Measurements from ENCODE around the gene SLC35A2.

The SLC35A2 gene

GRCh38 chrX:48902135-48902534 is 9.3 kb downstream of the SLC35A2 start:
- Histone ChIP-seq H3K27me3 (ENCODE audit: insufficient read depth, poor library complexity, severe bottlenecking) (no peaks in the 10 kb centered on the region), H3K27ac (replicated peaks) (no peak overlapping the region), H3K4me3 (replicated peaks; ENCODE audit: insufficient read depth, low read length) (no peak overlapping the region)
- no peak for DNase-seq (ENCODE audit: low read depth in 1 of 2, low spot score in 1 of 2)
- TF ChIP-seq POLR2AphosphoS5 (IDR thresholded peaks at IDR 0.05; ENCODE audit: low read depth) (no peak), GABPA (IDR thresholded peaks at IDR 0.05; ENCODE audit: low read depth) (no peak), REST (IDR thresholded peaks at IDR 0.05; ENCODE audit: insufficient replicate concordance, low read depth) (no peak), SPI1 (IDR thresholded peaks at IDR 0.05; ENCODE audit: borderline replicate concordance, low read depth) (no peak), CTCF (IDR thresholded peaks at IDR 0.05; ENCODE audit: insufficient read depth, low read length) (no peak)

GRCh38 chrX:48901069-48901468 is 10.4 kb downstream of the SLC35A2 start:
- Histone ChIP-seq H3K27me3 (ENCODE audit: insufficient read depth, poor library complexity, severe bottlenecking) (no peaks in the 10 kb centered on the region), H3K4me3 (replicated peaks; ENCODE audit: insufficient read depth, low read length) (no peak overlapping the region), H3K27ac (replicated peaks) (no peak overlapping the region)
- no peak for TF ChIP-seq POLR2AphosphoS5 (IDR thresholded peaks at IDR 0.05; ENCODE audit: low read depth)
- TF ChIP-seq REST (IDR thresholded peaks at IDR 0.05; ENCODE audit: insufficient replicate concordance, low read depth): no peak
- TF ChIP-seq SPI1 (IDR thresholded peaks at IDR 0.05; ENCODE audit: borderline replicate concordance, low read depth): no peak
- no peak for TF ChIP-seq GABPA (IDR thresholded peaks at IDR 0.05; ENCODE audit: low read depth)
- no peak for TF ChIP-seq CTCF (IDR thresholded peaks at IDR 0.05; ENCODE audit: insufficient read depth, low read length)
- DNase-seq (ENCODE audit: low read depth in 1 of 2, low spot score in 1 of 2): no peak

- Histone ChIP-seq H3K4me3 (replicated peaks; ENCODE audit: insufficient read depth, low read length) (no peak overlapping the region), H3K27ac (replicated peaks) (no peak overlapping the region), H3K27me3 (ENCODE audit: insufficient read depth, poor library complexity, severe bottlenecking) (no peaks in the 10 kb centered on the region)
- no peak for DNase-seq (ENCODE audit: low read depth in 1 of 2, low spot score in 1 of 2)
- TF ChIP-seq CTCF (IDR thresholded peaks at IDR 0.05; ENCODE audit: insufficient read depth, low read length) (no peak), SPI1 (IDR thresholded peaks at IDR 0.05; ENCODE audit: borderline replicate concordance, low read depth) (no peak), REST (IDR thresholded peaks at IDR 0.05; ENCODE audit: insufficient replicate concordance, low read depth) (no peak), GABPA (IDR thresholded peaks at IDR 0.05; ENCODE audit: low read depth) (no peak), POLR2AphosphoS5 (IDR thresholded peaks at IDR 0.05; ENCODE audit: low read depth) (no peak)
These were observed 12.4 kb downstream of the SLC35A2 start for GRCh38 chrX:48899078-48899410.
